Colonic mucosa (tissue), 4 donors: Measurements from ENCODE around the gene B9D2. TPM values are rescaled to one million over a fixed set of nuclear protein-coding genes. Genes with fewer than 3 reads are reported as not detected.

ENCODE experiments used
- DNase-seq: peaks from one replicate; pipeline ENCODE4 v3.0.0-alpha.2; 2020
- H3K27ac ChIP-seq: fragments of 200-600 bp; one replicate; pipeline ENCODE4 v1.8.0; 2021
- H3K27me3 ChIP-seq: fragments of 200-600 bp; one replicate; pipeline ENCODE4 v1.8.0; 2021
- H3K36me3 ChIP-seq: fragments of 200-600 bp; one replicate; pipeline ENCODE4 v1.8.0; 2021
- H3K4me1 ChIP-seq: fragments of 200-600 bp; one replicate; pipeline ENCODE4 v1.8.0; 2021; ENCODE audit warnings: mild to moderate bottlenecking
- H3K4me3 ChIP-seq: fragments of 200-600 bp; one replicate; pipeline ENCODE4 v1.8.0; 2021
- H3K9ac ChIP-seq, 2 donors: one replicate each; pipeline ENCODE4 v1.7.0; 2013; ENCODE audit warnings: control low read depth in 2 of 2, low read depth in 2 of 2, low read length in 2 of 2
- H3K9me3 ChIP-seq: fragments of 200-600 bp; one replicate; pipeline ENCODE4 v1.8.0; 2021
- intact Hi-C: fragments of 100-400 bp; cut with DNase I; formaldehyde crosslinking; loops from one replicate; pipeline ENCODE4 v1.14.1; 2022
- total RNA-seq, 2 donors: library from RNA; stranded (reverse); fragmentation: NEBNext Ultra II Directional in 1 of 2; extraction: Animal tissue kit (Norgen Biotek cat#: 25700) in 1 of 2; gene quantifications; one replicate each; pipeline ENCODE4 v1.2.1, GENCODE V29; 2021
- TF ChIP-seq, protein P1 (sequence below): fragments of 200-600 bp; IDR thresholded peaks from one replicate; pipeline ENCODE4 v1.8.0; 2022; ENCODE audit warnings: antibody characterized with exemption, mild to moderate bottlenecking
- donor health status: healthy.
- donor health status: DM: no; HTN: no; CAD: no.
- donor health status: DM: no; HTN: no; CAD: no.

The B9D2 gene
- total RNA-seq, 2 donors from 2014 or later = 8.4 to 10.4 TPM

DNA sequence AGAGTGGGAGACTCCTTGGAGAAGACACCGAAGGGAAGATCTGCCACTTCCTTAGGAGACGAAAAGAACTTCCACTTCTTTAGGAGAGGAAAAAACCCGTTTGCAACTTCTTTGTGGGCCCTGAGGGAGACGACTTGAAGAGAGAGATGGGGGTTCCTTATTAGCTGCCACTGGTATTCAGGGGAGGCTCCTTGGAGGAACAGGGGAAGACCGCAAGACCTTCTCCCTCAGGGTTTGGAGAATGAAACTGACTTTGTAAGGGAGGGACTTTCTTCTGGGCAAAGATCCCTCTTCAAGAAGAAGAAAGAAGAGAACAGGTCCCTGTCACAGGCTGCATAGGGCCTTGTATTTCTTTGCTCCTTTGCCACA, 34.1 kb upstream of the B9D2 start:
- peak overlapping the region; percentile 71 to 98 for H3K9ac ChIP-seq
- H3K36me3 ChIP-seq = no peaks in the 10 kb centered on the region
- no peaks in the 10 kb centered on the region for H3K9me3 ChIP-seq
- peak overlapping the region; percentile 74 for H3K27ac ChIP-seq
- TF ChIP-seq, protein P1, sequence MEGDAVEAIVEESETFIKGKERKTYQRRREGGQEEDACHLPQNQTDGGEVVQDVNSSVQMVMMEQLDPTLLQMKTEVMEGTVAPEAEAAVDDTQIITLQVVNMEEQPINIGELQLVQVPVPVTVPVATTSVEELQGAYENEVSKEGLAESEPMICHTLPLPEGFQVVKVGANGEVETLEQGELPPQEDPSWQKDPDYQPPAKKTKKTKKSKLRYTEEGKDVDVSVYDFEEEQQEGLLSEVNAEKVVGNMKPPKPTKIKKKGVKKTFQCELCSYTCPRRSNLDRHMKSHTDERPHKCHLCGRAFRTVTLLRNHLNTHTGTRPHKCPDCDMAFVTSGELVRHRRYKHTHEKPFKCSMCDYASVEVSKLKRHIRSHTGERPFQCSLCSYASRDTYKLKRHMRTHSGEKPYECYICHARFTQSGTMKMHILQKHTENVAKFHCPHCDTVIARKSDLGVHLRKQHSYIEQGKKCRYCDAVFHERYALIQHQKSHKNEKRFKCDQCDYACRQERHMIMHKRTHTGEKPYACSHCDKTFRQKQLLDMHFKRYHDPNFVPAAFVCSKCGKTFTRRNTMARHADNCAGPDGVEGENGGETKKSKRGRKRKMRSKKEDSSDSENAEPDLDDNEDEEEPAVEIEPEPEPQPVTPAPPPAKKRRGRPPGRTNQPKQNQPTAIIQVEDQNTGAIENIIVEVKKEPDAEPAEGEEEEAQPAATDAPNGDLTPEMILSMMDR = no peak
- intact Hi-C loops = loop anchor here (5.0 kb wide), 1 partner anchor 34 kb away; no protein-coding TSS in a partner anchor
- DNase-seq = no peak
- H3K4me3 ChIP-seq = peak overlapping the region; percentile 83
- no peaks in the 10 kb centered on the region for H3K27me3 ChIP-seq
- peaks cover 6% of the 10 kb centered on the region for H3K4me1 ChIP-seq

DNA sequence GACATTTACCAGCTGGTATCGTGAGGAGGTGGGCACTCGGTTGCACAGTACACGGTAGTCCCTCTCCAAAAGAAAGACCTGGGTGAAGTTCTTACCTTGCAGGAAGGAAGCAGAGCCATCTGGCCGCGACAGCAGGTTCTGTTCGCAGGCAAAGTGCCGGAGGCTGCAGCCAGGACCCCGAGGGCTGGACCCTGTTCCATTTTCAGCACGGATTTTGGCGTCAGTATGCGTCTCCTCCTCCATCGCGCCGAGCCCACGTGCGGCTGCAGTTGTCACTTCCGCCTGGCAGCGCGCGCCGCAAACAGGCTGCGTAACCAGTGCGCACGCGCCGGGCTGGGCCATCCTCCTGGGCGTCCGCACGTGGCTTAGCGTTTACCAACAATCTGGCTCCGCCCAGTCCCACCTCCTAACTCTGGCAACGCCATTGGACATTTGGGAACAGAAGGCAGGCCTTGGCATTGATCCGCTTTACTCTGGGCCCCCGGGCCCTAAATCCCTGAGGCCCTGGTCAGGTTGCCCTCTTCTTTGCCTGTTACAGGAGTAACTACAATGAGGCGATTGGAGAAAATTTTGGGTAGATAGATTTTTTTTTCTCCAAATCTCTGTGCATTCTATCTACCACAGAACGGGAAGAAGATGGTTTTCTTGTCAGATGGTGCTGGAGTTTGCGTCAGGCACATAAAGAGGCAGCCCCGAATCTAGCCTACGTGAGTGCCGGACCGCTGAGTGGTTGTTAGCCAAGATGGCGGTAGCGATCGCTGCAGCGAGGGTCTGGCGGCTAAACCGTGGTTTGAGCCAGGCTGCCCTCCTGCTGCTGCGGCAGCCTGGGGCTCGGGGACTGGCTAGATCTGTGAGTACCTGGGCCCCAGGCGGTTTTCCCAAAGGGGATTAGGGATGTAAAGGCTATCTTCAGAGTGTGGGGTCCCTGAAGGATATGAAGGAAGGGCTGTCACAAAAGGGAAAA, 33.4 kb upstream of the B9D2 start, which contains the start of the genes BCKDHA and EXOSC5:
TSS of gene BCKDHA (plus strand) at position 733 of the 964 bp plus-strand sequence. CDS start at position 743, 10 bp downstream.
TSS of gene EXOSC5 (minus strand) at position 274 of the 964 bp plus-strand sequence. CDS start at position 243, 31 bp downstream.
- no peaks in the 10 kb centered on the region for H3K9me3 ChIP-seq
- H3K27ac ChIP-seq = peak within 1 kb of the TSS; percentile 74
- H3K4me1 ChIP-seq = peaks cover 6% of the 10 kb centered on the region
- no peaks in the 10 kb centered on the region for H3K36me3 ChIP-seq
- H3K27me3 ChIP-seq = no peaks in the 10 kb centered on the region
- H3K4me3 ChIP-seq = peak within 1 kb of the TSS; percentile 83
- DNase-seq = peak; percentile 99
- intact Hi-C loops = loop anchor here (5.0 kb wide), 1 partner anchor 35 kb away; no protein-coding TSS in a partner anchor
- TF ChIP-seq, protein P1 = no peak
- peak within 1 kb of the TSS; percentile 71 to 98 for H3K9ac ChIP-seq

DNA sequence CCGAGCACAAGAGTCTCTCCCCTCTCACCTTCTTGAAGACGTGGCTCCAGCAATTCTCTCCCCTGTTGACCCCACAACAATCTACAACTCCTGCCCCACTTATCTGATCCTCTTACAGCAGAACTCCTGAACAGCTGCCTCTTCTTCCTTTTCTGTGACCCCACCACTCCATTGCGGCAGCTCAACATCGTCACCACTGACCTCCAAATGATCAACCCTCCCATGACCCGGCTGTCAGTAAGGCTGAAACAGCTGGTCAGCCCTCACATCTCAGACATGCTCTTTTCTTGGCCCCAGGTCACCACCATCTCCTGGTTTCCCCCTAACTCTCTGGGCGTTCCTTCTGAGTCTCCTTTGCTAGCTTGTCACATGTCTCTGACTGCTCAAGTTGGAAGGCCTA, 31.4 kb upstream of the B9D2 start:
- intact Hi-C loops = loop anchor here (5.0 kb wide), 1 partner anchor 37 kb away; no protein-coding TSS in a partner anchor
- Histone ChIP-seq H3K4me3 (no peak overlapping the region), H3K4me1 (peaks cover 6% of the 10 kb centered on the region)

DNA sequence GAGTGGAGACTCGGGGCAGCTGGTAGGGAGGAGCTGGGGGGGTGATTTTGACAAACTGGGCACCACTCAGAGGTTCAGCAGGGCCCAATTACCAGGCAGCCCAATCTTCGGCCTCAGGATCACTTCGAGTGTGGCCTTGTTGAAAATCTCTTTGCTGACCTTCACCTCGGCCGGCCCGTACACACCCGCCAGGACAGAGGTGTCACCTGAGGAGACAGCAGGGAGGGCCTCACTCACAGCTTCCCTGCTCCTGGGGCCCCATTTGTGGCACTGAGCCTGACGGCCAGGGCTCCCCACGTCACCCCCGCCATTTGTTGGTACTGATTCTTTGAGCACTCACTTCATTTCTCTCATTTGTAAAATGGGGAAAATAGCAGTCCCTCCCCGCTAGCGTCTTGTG, 28.8 kb upstream of the B9D2 start:
- intact Hi-C loops = no loop called here
- H3K4me1 ChIP-seq = no peaks in the 10 kb centered on the region
- H3K9ac ChIP-seq = no peak overlapping the region
- no peaks in the 10 kb centered on the region for H3K9me3 ChIP-seq
- H3K4me3 ChIP-seq = no peak overlapping the region
- DNase-seq = no peak
- TF ChIP-seq, protein P1 = no peak
- no peaks in the 10 kb centered on the region for H3K36me3 ChIP-seq
- no peaks in the 10 kb centered on the region for H3K27me3 ChIP-seq
- H3K27ac ChIP-seq = no peak overlapping the region

More for the DNA sequence above, 31.4 kb upstream of the B9D2 start:
- H3K9ac ChIP-seq = no peak overlapping the region
- H3K36me3 ChIP-seq = no peaks in the 10 kb centered on the region
- H3K27ac ChIP-seq = no peak overlapping the region
- no peak for DNase-seq
- H3K9me3 ChIP-seq = no peaks in the 10 kb centered on the region
- no peaks in the 10 kb centered on the region for H3K27me3 ChIP-seq
- TF ChIP-seq, protein P1 = no peak

DNA sequence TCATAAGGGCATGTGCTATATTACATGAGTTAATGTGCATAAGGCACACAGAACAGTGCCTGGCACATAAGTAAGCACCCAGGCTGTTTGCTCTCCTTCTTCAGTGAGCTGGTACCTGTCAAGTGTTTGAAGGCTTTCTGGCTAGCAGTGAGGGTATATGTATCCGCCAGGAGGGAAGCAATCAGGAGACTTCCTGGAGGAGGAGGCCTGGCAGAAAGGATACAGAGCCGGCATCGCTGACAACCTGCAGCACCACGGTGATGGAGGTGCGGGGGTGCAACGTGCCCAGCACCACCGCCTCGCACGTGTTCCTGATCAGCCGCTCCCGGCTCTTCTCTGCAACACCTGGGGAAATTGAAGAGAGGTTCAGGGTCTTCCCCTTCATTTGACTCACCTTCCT, 27.7 kb upstream of the B9D2 start:
- no peaks in the 10 kb centered on the region for H3K9me3 ChIP-seq
- H3K27me3 ChIP-seq = no peaks in the 10 kb centered on the region
- intact Hi-C loops = no loop called here
- H3K27ac ChIP-seq = no peak overlapping the region
- TF ChIP-seq, protein P1 = no peak
- DNase-seq = no peak
- no peak overlapping the region for H3K4me3 ChIP-seq
- no peak overlapping the region for H3K9ac ChIP-seq
- no peaks in the 10 kb centered on the region for H3K36me3 ChIP-seq
- no peaks in the 10 kb centered on the region for H3K4me1 ChIP-seq
